ENCODE results near the gene ST3GAL3.

GRCh38 chr1:43686801-43687200 is 20.5 kb upstream of the ST3GAL3 start:
- TF ChIP-seq CTCF (conservative IDR thresholded peaks at IDR 0.05) (no peak), ZFX (IDR thresholded peaks at IDR 0.05) (no peak)

Measured in C4-2B (cell line).